Activated CD8-positive, alpha-beta memory T cell treated with anti-CD3 and anti-CD28 coated beads for 36 hours (primary cell): Measurements from ENCODE around the gene PTCD1. TPM values are rescaled to one million over a fixed set of nuclear protein-coding genes. Genes with fewer than 3 reads are reported as not detected.

Experiments used
- CTCF ChIA-PET: fragments of 350-600 bp; sonication (Branson Sonifier 250); formaldehyde crosslinking; loops from one replicate; lab custom pipeline; 2021; ENCODE audit warnings: antibody characterized with exemption; lab: Charles Lee
- POLR2A ChIA-PET: fragments of 350-600 bp; sonication (Branson Sonifier 250); formaldehyde crosslinking; loops from one replicate; lab custom pipeline; 2021; ENCODE audit warnings: antibody characterized with exemption; lab: Charles Lee
- total RNA-seq, 2 experiments: library from RNA; stranded (reverse); gene quantifications; one replicate each; pipeline ENCODE4 v1.2.3, GENCODE V29; 2021

PTCD1 gene
- total RNA-seq, 2 experiments from 2014 or later = 6.0 to 7.0 TPM

- ChIA-PET POLR2A (interaction anchor here (1.5 kb wide), 1 partner anchor 10 kb away, joined by 3 read pairs; no protein-coding TSS in a partner anchor), CTCF (interaction anchor here (0.6 kb wide), 1 partner anchor 147 kb away, joined by 3 read pairs; no protein-coding TSS in a partner anchor)
These were observed 41.2 kb downstream of the PTCD1 start for GRCh38 chr7:99397297-99397983.

GRCh38 chr7:99396418-99397296, 41.9 kb downstream of the PTCD1 start:
- ChIA-PET CTCF (no interaction called here), POLR2A (interaction anchor here (1.5 to 4.6 kb wide), 2 partner anchors 10 to 11 kb away, joined by 3 to 38 read pairs; partner anchors contain the start of genes BUD31 and PDAP1)

GRCh38 chr7:99395616-99396327, 42.8 kb downstream of the PTCD1 start:
- ChIA-PET CTCF (interaction anchor here (2.2 kb wide), 1 partner anchor 12 kb away, joined by 8 read pairs; the partner anchor contains the start of genes BUD31 and PDAP1), POLR2A (interaction anchor here (4.6 kb wide), 1 partner anchor 11 kb away, joined by 38 read pairs; the partner anchor contains the start of genes BUD31 and PDAP1)

- POLR2A ChIA-PET = interaction anchor here (0.7 to 4.6 kb wide), 2 partner anchors 9 to 13 kb away, joined by 12 to 38 read pairs; partner anchors contain the start of genes BUD31 and PDAP1
- CTCF ChIA-PET = interaction anchor here (0.6 to 2.2 kb wide), 4 partner anchors 14 to 1996 kb away, joined by 3 to 8 read pairs (median 3); partner anchors contain the start of genes BUD31 and PDAP1
These were observed 44.5 kb downstream of the PTCD1 start for GRCh38 chr7:99394188-99394502.

DNA sequence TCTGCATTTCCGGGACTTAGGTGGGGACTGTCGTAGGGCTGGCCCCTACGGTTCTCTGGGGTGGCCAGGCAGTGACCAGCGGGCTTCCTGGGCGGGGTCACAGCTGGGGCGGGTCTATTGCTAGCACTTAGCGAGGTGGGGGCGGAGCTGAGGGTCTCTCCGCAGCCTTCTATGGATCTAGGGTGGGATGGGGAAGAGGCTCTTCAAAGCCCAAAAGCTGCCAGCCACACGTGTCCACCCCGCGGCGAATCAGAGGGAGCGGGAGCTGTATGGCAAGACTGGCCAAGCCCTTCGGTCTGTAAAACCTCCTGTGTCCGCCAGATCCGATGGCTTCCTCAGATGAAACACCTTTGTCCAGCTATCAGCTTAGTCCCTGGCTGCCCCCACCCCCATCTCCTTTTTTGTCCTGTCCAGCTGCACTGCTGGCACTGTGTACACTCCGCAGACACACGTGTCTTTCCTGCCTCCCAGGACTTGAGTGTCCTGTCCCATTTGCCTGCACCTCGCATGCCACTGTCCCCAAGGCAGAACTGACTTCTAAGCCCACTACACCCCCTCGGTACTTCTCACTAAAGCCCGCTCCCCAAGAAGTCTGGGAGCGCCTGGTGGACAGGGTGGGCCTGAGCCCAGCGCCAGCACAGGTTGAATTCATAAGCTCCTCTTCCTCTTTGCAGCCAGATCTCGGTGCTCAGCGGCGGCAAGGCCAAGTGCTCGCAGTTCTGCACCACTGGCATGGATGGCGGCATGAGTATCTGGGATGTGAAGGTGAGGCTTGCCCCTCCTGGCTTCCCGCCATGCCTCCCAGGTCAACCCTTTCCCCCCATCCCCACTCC, 45.0 kb downstream of the PTCD1 start:
- ChIA-PET CTCF (interaction anchor here (0.6 to 2.2 kb wide), 5 partner anchors 13 to 1485 kb away, joined by 3 to 8 read pairs (median 3); partner anchors contain the start of genes BUD31 and PDAP1), POLR2A (interaction anchor here (0.5 to 4.6 kb wide), 4 partner anchors 8 to 755 kb away, joined by 6 to 38 read pairs (median 9); partner anchors contain the start of genes BUD31 and PDAP1)

- POLR2A ChIA-PET = interaction anchor here (0.5 to 4.6 kb wide), 4 partner anchors 14 to 755 kb away, joined by 3 to 38 read pairs (median 6); partner anchors contain the start of genes BUD31 and PDAP1
- CTCF ChIA-PET = interaction anchor here (0.6 to 2.1 kb wide), 5 partner anchors 10 to 55 kb away, joined by 3 to 9 read pairs (median 4); partner anchors contain the start of genes BUD31 and PDAP1
These were observed 45.8 kb downstream of the PTCD1 start for GRCh38 chr7:99392659-99393354.

GRCh38 chr7:99392046-99392445, 46.6 kb downstream of the PTCD1 start:
- ChIA-PET POLR2A (interaction anchor here (0.6 to 4.6 kb wide), 3 partner anchors 15 to 72 kb away, joined by 3 to 38 read pairs (median 5); partner anchors contain the start of genes BUD31 and PDAP1), CTCF (interaction anchor here (0.6 to 2.1 kb wide), 5 partner anchors 10 to 25 kb away, joined by 3 to 9 read pairs (median 4); partner anchors contain the start of genes BUD31 and PDAP1)

DNA sequence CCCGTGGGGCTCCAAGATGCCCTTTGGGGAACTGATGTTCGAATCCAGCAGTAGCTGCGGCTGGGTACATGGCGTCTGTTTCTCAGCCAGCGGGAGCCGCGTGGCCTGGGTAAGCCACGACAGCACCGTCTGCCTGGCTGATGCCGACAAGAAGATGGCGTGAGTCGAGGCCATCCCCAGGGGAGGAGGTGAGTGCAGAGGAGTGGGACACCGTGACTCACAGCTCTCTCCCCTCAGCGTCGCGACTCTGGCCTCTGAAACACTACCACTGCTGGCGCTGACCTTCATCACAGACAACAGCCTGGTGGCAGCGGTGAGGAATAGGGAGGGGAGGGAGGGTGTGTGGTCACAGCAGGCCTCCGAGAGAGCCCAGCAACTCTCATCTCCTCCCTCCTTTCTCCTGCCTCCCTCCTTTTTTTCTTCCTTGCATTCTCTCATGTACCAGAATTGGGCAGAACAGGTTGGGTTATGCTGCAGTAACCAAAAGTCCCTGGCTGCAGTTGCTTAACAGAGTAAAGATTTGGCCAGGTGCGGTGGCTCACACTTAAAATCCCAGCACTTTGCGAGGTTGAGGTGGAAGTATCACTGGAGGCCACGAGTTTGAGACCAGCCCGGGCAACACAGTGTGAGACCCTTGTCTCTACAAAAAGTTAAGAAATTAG, 47.5 kb downstream of the PTCD1 start:
- ChIA-PET POLR2A (interaction anchor here (0.7 to 0.8 kb wide), 2 partner anchors 8 to 52 kb away, joined by 3 to 4 read pairs; no protein-coding TSS in a partner anchor), CTCF (interaction anchor here (1.5 to 2.1 kb wide), 2 partner anchors 9 to 17 kb away, joined by 5 to 9 read pairs; partner anchors contain the start of genes BUD31 and PDAP1)

DNA sequence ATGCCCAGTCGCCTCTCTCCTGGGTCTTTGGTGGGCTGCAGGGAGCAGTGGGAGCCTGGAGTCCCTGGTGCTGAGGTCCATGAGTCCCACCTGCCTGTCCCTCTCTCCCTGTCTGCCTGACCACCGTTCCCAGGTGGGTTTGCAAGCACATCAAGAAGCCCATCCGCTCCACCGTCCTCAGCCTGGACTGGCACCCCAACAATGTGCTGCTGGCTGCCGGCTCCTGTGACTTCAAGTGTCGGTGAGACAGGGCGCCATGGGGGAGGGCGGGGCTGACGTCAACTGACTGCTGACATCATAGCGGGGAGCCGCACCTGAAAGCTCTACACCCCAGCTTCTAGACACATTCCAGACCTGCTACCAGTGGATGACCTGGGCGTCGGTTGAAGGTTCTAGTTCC, 48.8 kb downstream of the PTCD1 start:
- ChIA-PET POLR2A (interaction anchor here (0.6 kb wide), 2 partner anchors 17 to 70 kb away, joined by 3 read pairs; no protein-coding TSS in a partner anchor), CTCF (interaction anchor here (1.5 kb wide), 1 partner anchor 11 kb away, joined by 5 read pairs; no protein-coding TSS in a partner anchor)

- CTCF ChIA-PET = no interaction called here
- POLR2A ChIA-PET = no interaction called here
These were observed 50.7 kb downstream of the PTCD1 start for GRCh38 chr7:99387912-99388311.

- ChIA-PET CTCF (interaction anchor here (1.0 to 1.3 kb wide), 2 partner anchors 14 to 17 kb away, joined by 4 to 5 read pairs; no protein-coding TSS in a partner anchor), POLR2A (interaction anchor here (0.6 to 0.8 kb wide), 2 partner anchors 17 to 1163 kb away, joined by 4 to 9 read pairs; no protein-coding TSS in a partner anchor)
These were observed 51.4 kb downstream of the PTCD1 start for GRCh38 chr7:99387239-99387635.

DNA sequence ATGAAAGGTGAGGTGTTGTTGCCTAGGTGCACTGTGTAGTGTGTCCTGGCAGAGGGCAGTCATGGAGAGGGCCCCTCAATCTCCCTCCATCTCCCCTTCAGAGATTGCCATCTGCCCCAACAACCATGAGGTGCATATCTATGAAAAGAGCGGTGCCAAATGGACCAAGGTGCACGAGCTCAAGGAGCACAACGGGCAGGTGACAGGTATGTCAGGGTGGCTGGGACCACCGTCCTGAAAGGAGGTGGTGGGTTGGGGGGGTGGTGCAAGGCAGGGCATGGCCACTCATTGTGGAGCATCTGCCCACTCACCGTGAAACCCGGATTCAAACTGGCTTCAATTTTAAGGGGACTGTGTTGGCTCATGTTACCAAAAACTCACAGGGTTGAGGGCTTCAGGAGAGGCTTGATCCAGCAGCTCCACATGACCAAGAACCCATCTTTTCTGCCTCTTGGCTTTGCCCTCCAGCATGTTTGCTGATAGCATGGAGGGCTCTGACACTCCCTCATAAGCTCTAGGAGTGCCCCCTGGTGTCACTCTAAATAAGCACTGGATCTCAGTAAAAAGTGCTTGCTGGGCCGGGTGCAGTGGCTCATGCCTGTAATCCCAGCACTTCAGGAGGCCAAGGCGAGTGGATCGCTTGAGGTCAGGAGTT, 51.9 kb downstream of the PTCD1 start:
- POLR2A ChIA-PET = interaction anchor here (0.6 to 0.8 kb wide), 2 partner anchors 17 to 1163 kb away, joined by 4 to 9 read pairs; no protein-coding TSS in a partner anchor
- CTCF ChIA-PET = interaction anchor here (0.7 to 1.3 kb wide), 3 partner anchors 14 to 73 kb away, joined by 3 to 5 read pairs (median 4); no protein-coding TSS in a partner anchor

DNA sequence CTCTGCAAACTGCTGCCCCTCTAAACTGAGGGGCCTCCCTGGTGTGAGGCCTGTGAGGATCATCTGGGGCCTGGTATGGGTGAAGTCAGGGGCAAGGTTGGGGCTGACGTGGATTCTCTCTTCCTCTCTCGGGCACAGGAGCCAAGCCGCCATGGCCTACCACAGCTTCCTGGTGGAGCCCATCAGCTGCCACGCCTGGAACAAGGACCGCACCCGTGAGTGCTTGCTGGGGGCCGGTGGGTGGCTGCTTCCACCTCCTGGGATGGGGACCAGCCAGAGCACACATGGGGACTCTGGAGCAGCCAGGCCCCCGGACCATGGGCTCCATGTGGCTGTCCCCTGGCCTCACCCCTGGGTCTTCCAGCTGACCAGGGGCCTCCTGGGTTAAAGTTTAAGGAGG, 53.0 kb downstream of the PTCD1 start:
- ChIA-PET POLR2A (interaction anchor here (1.1 to 1.5 kb wide), 2 partner anchors 9 to 10 kb away, joined by 7 to 12 read pairs; no protein-coding TSS in a partner anchor), CTCF (no interaction called here)

DNA sequence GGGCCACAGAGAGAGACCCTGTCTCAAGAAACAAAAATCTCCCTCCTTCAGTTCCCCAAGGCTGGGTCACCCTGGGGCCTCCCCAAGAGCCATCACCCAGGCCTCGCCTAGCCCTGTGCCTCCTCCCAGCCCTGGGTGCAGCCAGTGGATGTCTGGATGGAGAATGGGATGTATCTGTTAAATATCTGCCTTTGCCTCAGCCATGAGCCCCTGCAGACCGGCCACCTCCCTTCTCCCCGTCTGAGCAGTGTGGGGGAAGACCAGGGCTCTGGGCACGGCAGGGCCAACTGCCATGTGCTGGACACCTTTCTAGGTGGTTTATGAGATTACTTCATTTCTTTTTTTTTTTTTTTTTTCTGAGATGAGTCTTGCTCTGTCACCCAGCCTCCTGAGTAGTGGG, 54.1 kb downstream of the PTCD1 start:
- ChIA-PET POLR2A (interaction anchor here (1.1 kb wide), 1 partner anchor 10 kb away, joined by 12 read pairs; no protein-coding TSS in a partner anchor), CTCF (no interaction called here)

DNA sequence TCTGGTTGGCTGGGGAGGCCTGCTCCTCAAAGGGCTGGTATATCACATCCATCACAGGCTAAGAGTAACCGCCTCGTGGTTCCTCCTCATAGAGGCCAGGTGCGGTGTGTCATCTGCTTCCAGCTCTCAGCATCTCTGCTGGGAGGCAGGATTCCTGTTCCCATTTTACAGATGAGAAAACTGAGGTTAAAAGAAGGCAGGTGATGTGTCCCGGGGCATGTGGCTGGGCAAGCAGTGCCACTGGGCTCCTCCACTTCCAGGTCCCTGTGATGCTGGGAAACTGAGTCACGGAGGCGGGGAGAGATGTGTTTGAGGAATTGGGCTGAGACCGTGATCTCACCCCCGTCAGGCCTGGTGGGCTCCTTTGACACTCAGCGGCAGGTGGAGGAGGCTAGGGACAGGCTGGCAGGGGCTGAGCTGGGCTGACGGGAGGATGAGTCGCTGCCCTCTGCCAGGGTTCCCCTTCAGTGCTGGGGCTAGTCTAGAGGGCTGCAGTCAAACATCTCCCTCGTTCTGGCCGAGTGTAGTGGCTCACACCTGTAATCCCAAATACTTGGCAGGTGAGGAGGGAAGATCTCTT, 54.7 kb downstream of the PTCD1 start:
- ChIA-PET CTCF (no interaction called here), POLR2A (no interaction called here)
